ENCODE data around the gene SCN2B.
A peak's percentile ranks its signal among the peaks of the same experiment; 100 is the strongest.

SCN2B gene

DNA sequence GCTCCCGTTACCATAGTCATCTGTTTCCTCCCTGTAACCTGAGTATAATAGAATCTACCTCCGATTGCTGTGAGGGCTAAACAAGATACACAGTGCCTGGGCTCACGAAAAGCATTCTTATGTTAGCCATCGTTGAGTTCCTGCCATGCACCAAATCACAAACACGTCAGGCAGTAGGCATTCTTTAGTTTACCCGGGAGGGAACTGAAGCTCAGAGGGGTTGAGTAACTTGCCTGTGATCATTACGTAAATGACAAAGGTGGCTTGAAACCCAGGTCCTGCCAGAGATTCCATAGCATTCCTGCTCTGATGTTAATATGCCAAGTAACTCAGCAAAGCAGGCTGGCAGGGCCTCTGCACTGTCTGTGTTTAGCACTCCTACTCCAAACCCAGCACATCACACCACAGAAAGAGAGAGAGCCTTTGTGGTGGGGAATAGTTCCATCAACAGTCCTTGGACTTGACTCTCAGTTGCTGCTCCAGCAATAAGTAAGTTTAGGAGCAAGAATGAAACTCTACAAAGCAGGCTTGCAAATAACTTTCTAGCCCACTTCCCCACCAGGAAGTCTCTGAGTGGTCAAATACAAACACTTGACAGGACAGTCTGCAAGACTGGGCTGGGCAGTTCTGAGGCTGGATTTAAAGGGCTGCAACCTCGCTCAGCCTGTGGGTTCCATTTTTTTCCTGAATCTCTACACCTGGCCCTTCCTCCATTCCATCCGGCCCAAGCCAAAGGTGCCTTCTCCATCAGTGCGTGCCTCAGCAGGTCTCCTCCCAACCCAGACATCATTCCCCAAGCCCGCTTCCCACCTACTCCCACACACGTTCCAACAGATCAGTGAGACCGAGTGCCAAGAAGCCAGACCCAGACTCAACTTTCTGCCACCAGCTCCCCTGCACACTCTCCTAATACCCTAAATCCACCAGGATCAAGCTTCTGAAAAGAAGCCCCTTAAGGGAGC, 1.1 kb downstream of the SCN2B start:
- no peak for DNase-seq

DNA sequence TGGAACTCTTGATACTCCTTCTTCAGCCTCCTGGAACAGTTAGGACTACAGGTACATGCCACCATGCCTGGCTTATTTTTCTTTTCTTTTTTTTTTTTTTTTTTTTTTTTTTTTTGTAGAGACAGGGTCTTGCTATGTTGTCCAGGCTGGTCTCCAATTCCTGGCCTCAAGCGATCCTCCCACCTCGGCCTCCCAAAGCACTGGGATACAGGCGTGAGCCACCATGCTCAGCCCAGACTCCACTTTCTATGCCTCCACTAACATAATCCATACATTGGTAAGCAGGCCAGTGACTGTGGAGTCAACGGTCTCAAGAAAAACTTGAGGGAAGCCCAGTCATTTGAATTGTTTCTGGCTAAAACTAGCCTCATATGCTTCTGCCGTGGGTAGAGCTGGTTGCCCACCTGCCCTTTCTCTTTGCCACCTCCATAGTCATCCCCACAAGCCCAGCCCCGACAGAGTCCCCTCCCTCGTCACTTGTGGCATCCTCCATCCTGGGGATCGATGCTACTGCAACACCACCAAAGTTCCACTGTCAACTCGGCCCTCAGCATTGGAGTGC, 2.4 kb downstream of the SCN2B start:
- DNase-seq: no peak

DNA sequence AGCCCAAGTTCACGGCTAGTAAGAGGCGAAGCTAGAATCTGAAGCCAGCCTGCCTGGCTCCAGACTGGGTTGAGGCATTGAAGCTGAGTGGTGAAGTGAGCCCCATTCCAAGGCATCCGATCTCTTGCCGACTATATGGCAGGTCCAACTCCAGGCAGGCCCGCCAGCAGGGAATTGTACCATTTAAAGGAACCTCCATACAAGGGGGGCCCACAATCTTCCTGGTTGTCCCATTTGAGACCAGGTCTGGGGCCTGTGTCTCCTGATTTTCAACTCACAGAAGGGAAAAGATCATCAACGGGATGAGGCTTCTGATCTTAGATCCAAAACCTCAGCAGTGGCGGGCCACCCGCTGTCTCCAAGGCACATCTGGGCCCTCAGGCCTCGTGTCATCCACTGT, 4.1 kb downstream of the SCN2B start:
- no peak for DNase-seq

DNA sequence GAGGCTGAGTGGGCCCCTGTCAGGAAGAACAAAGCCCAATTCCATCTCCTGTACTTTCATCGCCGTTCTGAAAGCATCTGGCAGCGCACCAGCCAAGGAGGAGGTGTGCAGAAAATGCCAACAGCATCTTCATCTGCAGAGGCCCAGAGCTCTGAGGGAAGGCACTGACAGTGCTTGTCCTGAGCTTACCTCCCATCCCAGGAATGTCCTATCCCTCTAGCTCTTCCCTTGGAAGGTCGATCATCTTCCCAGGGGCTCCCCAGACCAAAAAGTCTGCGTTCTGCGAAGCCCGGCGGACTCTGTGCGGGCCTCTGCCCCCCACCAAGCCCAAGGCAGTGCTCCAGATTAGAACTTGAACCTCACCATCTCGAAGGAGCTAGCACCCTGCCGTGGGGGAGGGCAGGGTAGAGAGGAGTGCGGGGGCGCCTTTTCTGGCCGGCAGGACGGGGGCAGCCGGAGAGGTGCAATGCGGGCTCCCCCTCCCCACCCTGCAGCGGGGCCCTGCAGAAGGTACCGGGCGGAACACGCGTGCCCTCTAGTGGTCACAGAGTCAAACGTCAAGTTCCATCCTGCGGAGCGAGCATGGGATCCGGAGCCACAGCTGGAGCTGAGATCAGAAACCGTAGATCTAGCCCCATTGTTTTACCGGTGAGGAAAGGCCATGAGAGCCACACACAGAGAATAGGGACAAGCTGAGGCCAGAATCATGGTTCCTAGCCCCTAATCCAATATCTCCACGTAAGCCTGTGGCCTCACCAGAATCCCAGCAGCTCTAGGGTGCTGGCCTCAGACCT, 5.0 kb downstream of the SCN2B start:
- DNase-seq: peak; percentile 67

DNA sequence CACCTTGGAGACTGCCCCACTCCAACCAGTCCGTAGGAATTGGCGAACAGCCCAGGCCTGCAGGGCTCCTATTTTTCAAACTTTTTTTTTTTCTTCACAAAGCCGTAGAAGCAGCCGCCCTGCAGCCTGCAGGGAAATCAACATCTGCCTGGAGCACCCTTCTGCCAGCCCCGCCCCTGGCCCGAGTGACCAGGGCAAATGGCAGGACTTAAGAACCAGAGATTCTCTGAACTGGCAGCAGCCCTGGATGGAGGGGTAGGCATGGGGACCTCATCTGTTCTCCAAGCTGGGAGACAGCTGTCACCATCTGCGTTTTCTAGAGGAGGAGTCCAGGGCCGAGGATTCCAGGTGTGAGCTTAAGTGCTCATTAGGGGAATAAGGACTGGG, 5.6 kb downstream of the SCN2B start:
- DNase-seq: no peak

DNA sequence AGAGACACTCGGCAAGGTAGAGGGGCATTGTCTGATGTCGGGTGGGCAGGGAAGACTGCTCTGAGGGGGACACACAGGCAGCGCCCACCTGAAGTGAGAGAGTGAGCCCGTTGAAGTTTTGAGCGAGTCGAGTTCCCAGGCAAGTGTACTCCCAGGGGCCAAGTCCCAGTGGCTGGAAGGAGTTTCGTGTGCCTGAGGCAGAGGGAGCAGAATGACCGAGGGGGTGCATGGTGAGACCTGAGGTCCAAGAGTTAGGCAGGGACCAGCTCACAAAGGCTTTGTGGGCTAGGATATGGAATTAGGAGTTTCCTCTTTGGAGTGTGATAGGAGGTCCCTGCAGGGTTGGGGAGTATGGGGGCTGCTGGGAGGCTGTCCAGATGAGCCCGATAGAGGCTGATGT, 6.2 kb downstream of the SCN2B start:
- DNase-seq: no peak

DNA sequence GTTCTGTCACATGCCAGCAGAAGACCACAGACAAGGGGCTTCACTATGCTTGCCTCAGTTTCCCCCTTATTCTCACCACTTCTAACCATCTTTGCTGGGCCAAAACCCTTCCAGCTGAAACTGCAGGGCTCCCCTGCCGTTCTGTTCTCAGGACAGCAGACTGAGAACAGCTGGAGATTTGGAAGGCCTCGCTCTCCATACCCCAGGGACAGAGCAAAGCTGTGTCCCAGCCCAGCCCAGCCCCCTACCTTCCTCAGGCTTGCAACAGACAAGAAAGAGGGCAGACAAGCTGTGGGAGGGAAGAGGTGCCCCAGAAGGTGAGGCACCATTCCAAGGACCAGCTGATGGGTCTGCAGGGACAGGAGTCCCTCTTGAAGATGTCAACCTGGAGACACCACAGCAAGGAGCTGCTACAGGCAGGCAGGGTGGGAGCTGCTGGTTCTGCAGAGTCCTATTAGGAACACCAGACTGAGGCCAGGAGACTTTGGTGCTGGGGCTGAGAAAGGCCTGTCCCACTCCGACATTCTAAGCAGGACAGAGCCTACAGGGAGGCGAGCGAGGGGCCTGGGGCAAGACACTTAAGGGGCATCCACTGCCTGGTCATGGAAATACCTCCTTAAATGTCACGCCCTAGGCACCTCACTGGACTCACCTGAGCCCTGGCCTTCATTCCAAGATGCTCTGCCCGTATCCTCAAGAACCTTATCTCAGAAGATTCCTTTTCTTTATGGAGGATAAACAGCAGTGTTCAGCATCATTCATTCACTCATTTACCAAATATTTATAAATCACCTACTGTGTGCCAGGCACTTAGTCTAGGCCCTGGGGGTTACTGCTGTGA, 6.9 kb downstream of the SCN2B start:
- DNase-seq: no peak

DNA sequence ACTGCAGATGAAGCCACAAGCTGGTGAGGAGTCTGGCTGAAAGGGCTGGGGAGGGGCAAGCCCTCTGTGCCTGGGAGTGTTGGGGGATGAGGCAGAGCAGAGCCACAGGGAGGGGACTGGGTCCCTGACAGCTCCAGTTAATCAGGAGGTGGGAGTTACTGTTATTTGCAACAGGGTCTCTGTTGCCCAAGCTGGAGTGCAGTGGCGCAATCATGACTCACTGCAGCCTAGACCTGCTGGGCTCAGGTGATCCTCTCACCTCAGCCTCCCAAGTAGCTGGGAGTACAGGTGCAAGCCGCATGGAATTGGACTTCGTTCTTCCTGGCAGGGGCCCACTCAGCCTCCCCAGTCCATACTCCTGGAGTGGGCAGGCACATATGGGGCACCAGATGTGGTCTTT, 7.7 kb downstream of the SCN2B start:
- no peak for DNase-seq

DNA sequence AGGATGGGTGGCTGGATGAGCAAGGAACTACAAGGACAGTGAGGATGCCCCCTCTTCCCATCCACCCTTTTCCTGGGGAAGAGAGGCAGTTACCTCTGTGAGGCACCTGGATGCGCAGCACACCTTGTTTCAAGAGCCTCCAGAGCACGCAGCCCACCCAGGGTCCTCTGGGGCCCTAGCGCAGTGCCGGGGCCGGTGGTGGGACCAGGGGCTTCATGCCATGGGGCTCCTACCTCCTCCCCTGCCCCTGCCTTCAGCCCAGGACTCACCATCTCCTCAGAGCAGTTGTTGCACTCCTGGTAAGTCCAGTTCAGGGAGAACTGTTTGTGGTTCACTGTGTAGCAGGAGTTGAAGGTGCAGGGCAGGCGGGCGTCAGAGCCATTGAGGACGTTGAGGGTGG, 8.1 kb downstream of the SCN2B start:
- no peak for DNase-seq

DNA sequence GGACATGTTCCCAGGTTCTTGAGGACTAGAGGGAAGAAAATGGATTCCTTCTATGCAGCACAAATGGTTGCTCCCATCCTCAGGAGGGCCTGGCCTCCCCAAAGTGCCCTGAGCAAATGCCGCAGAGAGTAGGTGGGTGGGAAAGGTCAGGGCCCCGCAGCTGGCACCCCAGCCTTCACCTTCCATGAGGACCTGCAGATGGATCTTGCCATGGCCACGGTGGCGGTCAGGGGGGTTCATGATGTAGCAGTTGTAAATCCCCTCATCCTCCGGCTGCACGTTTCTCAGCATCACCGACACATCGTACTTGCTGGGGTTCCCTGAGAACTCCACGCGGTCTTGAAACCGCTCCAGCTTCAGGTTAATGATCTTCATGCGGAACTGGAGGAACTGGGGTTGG, 8.5 kb downstream of the SCN2B start:
- DNase-seq: no peak

DNA sequence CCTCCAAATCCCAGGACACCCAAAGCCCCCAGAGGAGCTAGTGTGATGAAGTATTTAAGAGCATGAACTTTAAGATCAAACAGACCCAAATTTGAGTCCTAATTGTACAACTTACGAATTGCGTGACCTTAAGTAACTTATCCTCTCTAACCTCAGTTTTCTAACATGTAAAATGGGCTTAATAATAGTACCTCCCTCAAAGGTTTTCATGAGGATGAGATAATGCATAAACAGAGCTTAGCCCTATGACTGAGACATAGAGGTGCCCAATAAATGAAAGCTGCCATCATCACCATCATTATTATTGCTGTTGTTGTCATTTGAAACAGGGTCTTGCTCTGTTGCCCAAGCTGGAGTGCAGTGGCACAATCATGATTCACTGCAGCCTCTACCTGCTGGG, 9.2 kb downstream of the SCN2B start:
- no peak for DNase-seq

DNA sequence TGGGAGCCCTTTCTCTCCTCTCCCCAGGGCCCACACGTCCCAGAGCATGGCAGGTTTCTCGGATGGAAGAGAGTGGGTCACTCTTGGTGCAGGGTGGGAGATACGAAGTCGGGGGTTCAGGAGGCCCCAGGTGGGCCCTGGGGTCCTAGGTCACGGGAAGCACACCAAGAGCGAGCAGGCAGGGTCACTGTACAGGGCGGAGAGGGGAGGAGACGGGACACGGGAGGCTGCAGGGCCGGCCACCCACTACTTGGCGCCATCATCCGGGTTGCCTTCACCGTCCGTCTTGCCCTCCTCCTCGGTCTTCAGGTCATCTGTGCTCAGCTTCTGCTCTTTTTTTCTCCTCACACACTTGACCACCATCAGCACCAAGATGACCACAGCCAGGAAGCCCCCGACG, 9.8 kb downstream of the SCN2B start:
- no peak for DNase-seq

DNA sequence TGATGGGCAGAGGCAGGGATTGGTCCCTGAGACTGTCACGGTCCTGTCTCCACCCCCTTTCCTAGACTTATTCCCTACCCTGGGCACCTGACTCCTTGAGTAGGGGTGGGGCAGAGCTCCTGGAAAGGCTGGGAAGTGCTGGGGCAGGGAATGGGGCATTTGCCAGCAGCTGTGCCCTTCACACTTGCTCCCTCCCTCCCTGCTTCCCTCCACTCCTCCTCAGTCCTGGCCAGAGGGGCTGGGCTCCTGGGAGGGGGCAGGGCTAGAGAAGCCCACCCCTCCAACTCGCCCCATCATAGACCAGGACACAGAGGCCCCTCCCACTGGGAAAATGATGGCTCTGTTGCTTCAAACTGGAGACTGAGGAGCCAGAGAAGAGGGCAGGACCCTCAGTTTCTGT, 11.6 kb downstream of the SCN2B start:
- no peak for DNase-seq

DNA sequence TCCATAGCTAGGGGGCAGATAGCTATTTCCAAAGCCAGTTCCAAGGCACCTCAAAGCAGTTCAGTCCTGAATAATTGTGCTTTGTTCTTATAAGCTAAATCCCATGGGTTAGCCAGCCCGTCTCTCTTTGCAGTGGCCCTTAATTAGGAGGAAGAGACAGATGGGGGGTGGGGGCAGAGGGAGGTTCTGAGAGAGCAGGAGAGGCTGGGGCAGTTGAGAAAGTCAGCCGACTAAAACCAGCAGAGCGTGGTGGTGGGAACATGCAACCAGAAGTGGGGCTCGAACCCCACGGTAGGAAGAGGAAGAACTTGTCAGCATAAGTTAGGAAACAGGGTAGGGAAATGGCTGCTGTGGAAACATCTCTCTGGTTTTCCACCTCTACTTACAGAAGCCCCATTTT, 12.9 kb downstream of the SCN2B start:
- no peak for DNase-seq

DNA sequence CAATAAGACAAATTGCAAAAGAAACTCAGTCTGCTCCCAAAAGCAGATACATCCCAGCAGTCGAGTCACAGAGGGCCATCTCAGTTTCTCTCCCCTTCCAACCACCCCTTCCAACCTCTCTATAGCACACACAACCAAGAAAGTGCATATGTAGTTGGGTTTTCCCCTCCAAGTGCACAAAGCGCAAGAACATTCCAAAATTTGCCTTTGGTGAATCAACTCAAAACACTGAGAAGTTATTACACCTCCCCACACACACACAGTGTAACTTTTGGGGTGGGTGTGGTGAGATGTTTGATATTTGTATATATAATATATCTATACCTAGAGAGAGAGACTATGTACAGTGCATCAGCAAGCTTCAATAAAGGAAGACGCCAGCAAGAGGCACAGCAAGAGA, 13.6 kb downstream of the SCN2B start:
- no peak for DNase-seq

DNA sequence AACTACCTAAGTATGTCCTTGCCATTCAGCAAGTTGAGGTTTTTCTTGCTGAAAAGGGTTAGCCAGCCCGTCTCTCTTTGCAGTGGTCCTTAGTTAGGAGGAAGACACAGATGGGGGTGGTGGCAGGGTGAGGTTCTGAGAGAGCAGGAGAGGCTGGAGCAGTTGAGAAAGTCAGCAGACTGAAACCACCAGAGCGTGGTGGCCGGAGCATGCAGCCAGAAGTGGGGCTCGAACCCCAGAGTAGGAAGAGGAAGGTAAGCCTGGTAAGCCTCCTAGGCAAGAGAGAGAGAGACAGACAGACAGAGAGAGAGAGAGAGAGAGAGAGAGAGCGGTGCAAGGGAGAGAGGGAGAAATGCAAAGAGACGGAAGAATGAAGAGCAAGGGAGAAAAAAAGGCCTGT, 14.7 kb downstream of the SCN2B start:
- no peak for DNase-seq

DNA sequence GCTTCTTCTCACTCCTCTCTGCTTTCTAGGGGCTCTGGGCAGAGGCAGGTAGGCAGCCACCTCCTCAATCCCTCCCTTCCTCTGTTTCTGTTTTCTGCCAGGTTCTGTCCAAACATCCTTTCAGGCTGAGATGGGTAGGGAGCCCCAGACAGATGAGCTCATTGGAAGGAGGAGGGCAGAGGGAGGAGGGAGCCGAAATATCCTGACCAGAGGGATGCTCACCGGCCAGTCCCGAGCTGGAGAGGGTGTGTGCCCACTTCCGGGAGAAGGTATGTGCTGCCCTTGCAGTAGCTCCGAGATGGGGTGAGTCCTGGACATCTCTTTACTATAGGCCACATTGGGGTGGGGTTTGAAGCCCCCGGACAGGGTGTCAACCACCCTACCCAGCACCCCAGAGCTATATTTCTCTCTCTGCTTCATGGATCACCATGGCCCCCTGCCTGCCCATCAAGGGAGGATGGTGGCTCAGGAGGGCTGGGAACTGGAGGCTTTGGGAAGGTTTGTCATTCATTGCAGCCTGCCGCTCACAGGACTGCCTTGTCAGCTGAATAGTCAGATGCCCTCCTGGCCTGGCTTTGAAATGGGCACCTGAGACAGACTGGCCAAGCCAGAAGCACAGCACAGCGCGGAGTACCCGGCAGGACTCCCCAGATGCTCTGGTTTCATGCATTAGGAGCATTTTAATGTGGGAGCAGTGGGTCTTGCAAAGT, 19.1 kb downstream of the SCN2B start:
- DNase-seq: no peak

DNA sequence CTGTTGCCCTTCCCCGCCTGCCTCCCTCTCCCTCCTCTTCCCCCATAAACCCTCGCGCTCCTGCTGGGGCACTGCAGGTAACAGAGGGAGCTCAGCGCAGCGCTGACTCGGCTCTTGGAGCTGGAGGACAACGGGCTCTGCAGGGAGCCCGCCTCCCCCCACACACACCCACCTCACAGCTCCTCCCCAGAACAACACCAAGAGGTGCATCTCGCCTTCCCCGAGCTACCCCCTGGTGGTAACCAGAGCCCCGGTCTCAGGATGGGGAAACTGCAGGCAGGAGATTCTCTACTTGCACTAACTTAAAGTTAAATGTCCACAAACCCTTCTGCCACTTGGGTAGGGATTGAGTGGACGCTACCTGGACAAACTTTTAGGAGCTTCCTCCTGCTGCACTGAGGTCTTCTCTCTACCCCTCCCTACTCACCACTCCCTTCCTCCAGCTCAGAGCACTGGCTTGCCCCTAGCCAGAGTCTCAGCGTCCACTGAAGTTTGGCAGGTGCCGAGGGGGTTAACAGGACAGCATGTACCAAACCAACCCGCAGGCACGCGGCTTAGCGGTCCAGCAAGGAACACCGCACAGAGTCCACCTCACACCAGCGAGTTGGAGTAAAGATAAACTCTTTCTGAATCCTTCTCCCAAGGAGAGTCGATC, 19.8 kb downstream of the SCN2B start:
- no peak for DNase-seq

DNA sequence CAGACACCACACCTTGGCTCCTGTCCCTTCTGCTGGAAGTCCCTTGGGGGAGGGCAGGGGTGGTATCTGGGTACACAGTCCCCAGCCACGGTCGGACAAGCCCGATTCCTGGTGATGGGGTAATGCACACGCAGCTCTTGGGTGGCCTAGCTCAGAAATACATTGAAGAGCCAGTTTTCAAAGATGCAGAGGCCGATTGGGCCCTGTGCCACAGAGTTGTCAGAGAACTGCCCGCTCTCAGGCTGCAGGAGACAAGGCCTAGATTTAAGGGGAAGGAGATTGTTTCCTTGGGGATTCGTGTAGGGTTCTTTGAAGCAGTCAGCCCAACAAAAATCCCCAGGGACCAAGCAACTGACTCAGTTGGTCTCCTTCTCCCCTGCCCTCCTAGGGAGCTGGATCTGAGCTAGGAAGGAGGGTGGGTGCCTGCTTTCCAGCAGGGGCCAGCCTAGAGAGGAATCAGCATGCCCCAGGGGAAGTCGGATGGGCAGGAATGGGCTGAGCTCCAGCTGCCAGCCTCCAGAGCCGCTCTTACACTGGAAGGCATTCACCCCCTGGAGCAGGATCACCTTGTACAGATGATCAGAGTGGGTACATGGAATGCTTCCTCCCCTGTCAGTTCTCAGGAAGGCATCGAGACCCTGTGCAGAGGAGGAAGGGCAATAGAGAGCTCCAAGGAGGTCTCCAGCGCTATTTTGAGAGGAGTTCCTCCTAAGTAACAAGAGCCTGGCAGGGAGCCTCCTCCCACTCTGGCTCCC, 20.5 kb downstream of the SCN2B start:
- DNase-seq: no peak

DNA sequence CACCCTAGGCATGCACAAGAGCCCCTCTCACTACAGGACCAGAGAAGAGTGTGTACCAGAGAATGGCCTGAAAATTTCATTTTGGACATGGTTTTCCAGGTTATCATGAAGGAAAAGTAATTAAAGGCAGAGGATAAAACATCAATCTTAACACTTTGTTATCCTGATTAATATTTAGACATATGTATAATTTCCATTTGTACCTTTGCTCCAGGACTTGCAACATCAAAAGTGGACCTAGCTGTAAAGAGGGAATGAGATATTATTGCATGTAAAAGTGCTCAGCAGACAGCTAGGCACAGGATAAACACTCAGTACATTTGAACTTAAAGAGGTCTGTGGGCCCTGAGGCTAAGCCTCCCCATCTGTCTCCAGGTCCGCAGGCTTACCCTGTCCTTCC, 21.8 kb downstream of the SCN2B start:
- DNase-seq: no peak

Measured in right kidney (tissue), 1 donor.